Keratinocyte (primary cell): Measurements from ENCODE around the gene KMT2D. TPM values are rescaled to one million over a fixed set of nuclear protein-coding genes. Genes with fewer than 3 reads are reported as not detected.

Experiments
- DNase-seq: peaks from one replicate; pipeline ENCODE4 v3.0.0-alpha.2; 2011; ENCODE audit warnings: low read depth, missing footprints, low spot score
- FAIRE-seq: peaks from 2 replicates; lab custom pipeline; 2011; peaks lifted over from hg19 to GRCh38; lab: Jason Lieb, UNC
- H2AFZ ChIP-seq: 2 replicates; pipeline ENCODE4 v1.6.0; 2012; ENCODE audit warnings: low read length, control low read depth, inconsistent platforms; ENCODE audit not compliant: control insufficient read depth
- H3K27ac ChIP-seq: 2 replicates; pipeline ENCODE4 v1.5.1; 2011; ENCODE audit warnings: low read length; ENCODE audit not compliant: control insufficient read depth, insufficient read depth
- H3K27me3 ChIP-seq: 3 replicates; pipeline ENCODE4 v1.6.0; 2011; ENCODE audit warnings: low read length; ENCODE audit not compliant: control insufficient read depth, insufficient read depth; ENCODE audit errors: extremely low read depth
- H3K36me3 ChIP-seq, 2 experiments: 2 replicates in 1 of 2; 3 replicates in 1 of 2; pipeline ENCODE4 v1.5.1; 2011; ENCODE audit warnings: low read length in 2 of 2, mild to moderate bottlenecking in 1 of 2; ENCODE audit not compliant: control insufficient read depth in 2 of 2, insufficient read depth in 2 of 2; ENCODE audit errors: extremely low read depth in 1 of 2
- H3K4me1 ChIP-seq: 3 replicates; pipeline ENCODE4 v1.5.1; 2011; ENCODE audit warnings: low read length; ENCODE audit not compliant: control insufficient read depth, insufficient read depth; ENCODE audit errors: extremely low read depth
- H3K4me2 ChIP-seq: 3 replicates; pipeline ENCODE4 v1.6.0; 2011; ENCODE audit warnings: low read depth, low read length; ENCODE audit not compliant: control insufficient read depth, insufficient read depth; ENCODE audit errors: extremely low read depth
- H3K4me3 ChIP-seq, 3 experiments: fragments of 200-600 bp in 1 of 3; sonication (generic) in 1 of 3; 2 replicates in 2 of 3; 3 replicates in 1 of 3; pipeline ENCODE4 v1.5.1; 2011 to 2016; ENCODE audit warnings: low read length in 3 of 3, mild to moderate bottlenecking in 3 of 3, control low read depth in 2 of 3, inconsistent platforms in 1 of 3, low read depth in 1 of 3, mixed read lengths in 1 of 3, mixed run types in 1 of 3, moderate library complexity in 1 of 3; ENCODE audit not compliant: control insufficient read depth in 2 of 3, insufficient read depth in 2 of 3; ENCODE audit errors: extremely low read depth in 1 of 3
- H3K79me2 ChIP-seq: 2 replicates; pipeline ENCODE4 v1.6.0; 2012; ENCODE audit warnings: low read length; ENCODE audit not compliant: control insufficient read depth, insufficient read depth
- H3K9ac ChIP-seq: 3 replicates; pipeline ENCODE4 v1.6.0; 2011; ENCODE audit warnings: low read length; ENCODE audit not compliant: control insufficient read depth, insufficient read depth; ENCODE audit errors: extremely low read depth
- H3K9me1 ChIP-seq: 3 replicates; pipeline ENCODE4 v1.6.0; 2011; ENCODE audit warnings: low read length; ENCODE audit not compliant: control insufficient read depth, insufficient read depth; ENCODE audit errors: extremely low read depth
- H3K9me3 ChIP-seq: 2 replicates; pipeline ENCODE4 v1.5.1; 2012; ENCODE audit warnings: low read depth, low read length; ENCODE audit not compliant: control insufficient read depth
- H4K20me1 ChIP-seq: 3 replicates; pipeline ENCODE4 v1.6.0; 2011; ENCODE audit warnings: low read length; ENCODE audit not compliant: control insufficient read depth, insufficient read depth; ENCODE audit errors: extremely low read depth
- CTCF ChIP-seq, 3 experiments: IDR thresholded peaks in 1 of 3; conservative IDR thresholded peaks in 1 of 3; optimal IDR thresholded peaks in 1 of 3; 2 replicates in 2 of 3; 3 replicates in 1 of 3; pipeline versions ENCODE3 to v1.5.1; 2011; ENCODE audit warnings: low read length in 3 of 3, mild to moderate bottlenecking in 3 of 3, moderate library complexity in 2 of 3, control low read depth in 1 of 3, inconsistent platforms in 1 of 3; ENCODE audit not compliant: insufficient read depth in 2 of 3; ENCODE audit errors: extremely low read depth in 1 of 3
- EZH2 ChIP-seq: IDR thresholded peaks from one replicate; pipeline ENCODE4 v1.6.1; 2012; ENCODE audit warnings: inconsistent platforms, mild to moderate bottlenecking, low read length, moderate library complexity
- dilution Hi-C: fragments of 300-500 bp; cut with MboI; formaldehyde crosslinking; loops from one replicate; pipeline ENCODE4 v1.7.0; 2020; ENCODE audit warnings: low sequenced_read_pairs; ENCODE audit not compliant: extremely low pct_ligation_motif_present
- polyA plus RNA-seq, 5 experiments: library from polyadenylated mRNA; depleted of rRNA in 3 of 5; stranded (reverse) in 3 of 5; stranded (forward) in 1 of 5; unstranded in 1 of 5; fragments of >200 nt; gene quantifications; 1 replicate in 1 of 5; 2 replicates in 3 of 5; 3 replicates in 1 of 5; pipeline versions ENCODE4 v1.2.1 to v1.2.3, GENCODE V29; 2011 to 2012; ENCODE audit warnings: missing spikeins in 2 of 5, low read depth in 1 of 5, low replicate concordance in 1 of 5

The KMT2D gene
- polyA plus RNA-seq, 1 donor (not counting 4 experiments of a cell fraction or from before 2014, with no cell fraction given): 9.8 TPM

GRCh38 chr12:49059045-49059298, 1.6 kb downstream of the KMT2D start:
- H3K27ac ChIP-seq: peak overlapping the region; percentile 94
- TF ChIP-seq EZH2 (no peak), CTCF (optimal IDR thresholded peaks at IDR 0.05 in 1 of 3, IDR thresholded peaks at IDR 0.05 in 1 of 3, conservative IDR thresholded peaks at IDR 0.05 in 1 of 3; ENCODE audit: extremely low read depth in 1 of 3, insufficient read depth in 2 of 3, low read length in 3 of 3) (no peak)

GRCh38 chr12:49058366-49059044, 2.1 kb downstream of the KMT2D start:
- Histone ChIP-seq H3K4me1 (peaks cover 28% of the 10 kb centered on the region), H3K9me1 (peaks cover 3% of the 10 kb centered on the region), H4K20me1 (peaks cover 29% of the 10 kb centered on the region), H2AFZ (no peak overlapping the region), H3K4me3 (peak overlapping the region; percentile 85 to 98 (median 87)), H3K4me2 (peak overlapping the region; percentile 84), H3K79me2 (peaks cover 75% of the 10 kb centered on the region), H3K36me3 (peaks cover 12 to 25% of the 10 kb centered on the region in 2 experiments), H3K9ac (peak overlapping the region; percentile 97), H3K27ac (peak overlapping the region; percentile 94), H3K9me3 (no peaks in the 10 kb centered on the region), H3K27me3 (no peaks in the 10 kb centered on the region)
- FAIRE-seq (no peak), DNase-seq (no peak)
- TF ChIP-seq CTCF (optimal IDR thresholded peaks at IDR 0.05 in 1 of 3, IDR thresholded peaks at IDR 0.05 in 1 of 3, conservative IDR thresholded peaks at IDR 0.05 in 1 of 3; ENCODE audit: extremely low read depth in 1 of 3, insufficient read depth in 2 of 3, low read length in 3 of 3) (no peak), EZH2 (no peak)
- dilution Hi-C loops: no loop called here

More at GRCh38 chr12:49059045-49059298, 1.6 kb downstream of the KMT2D start:
- H3K9me1 ChIP-seq: peaks cover 3% of the 10 kb centered on the region
- DNase-seq: no peak
- FAIRE-seq: no peak
- H3K79me2 ChIP-seq: peaks cover 71% of the 10 kb centered on the region
- peak overlapping the region; percentile 85 to 98 (median 87) for H3K4me3 ChIP-seq
- no peak overlapping the region for H2AFZ ChIP-seq
- peaks cover 29% of the 10 kb centered on the region for H4K20me1 ChIP-seq
- peak overlapping the region; percentile 97 for H3K9ac ChIP-seq
- H3K4me1 ChIP-seq: peaks cover 28% of the 10 kb centered on the region
- H3K27me3 ChIP-seq: no peaks in the 10 kb centered on the region
- dilution Hi-C loops: no loop called here
- peaks cover 8 to 20% of the 10 kb centered on the region in 2 experiments for H3K36me3 ChIP-seq
- peak overlapping the region; percentile 84 for H3K4me2 ChIP-seq
- H3K9me3 ChIP-seq: no peaks in the 10 kb centered on the region
